PFSK-1 (cell line): ENCODE data around the gene MINDY4.

Experiments used
- FOXP2 ChIP-seq: optimal IDR thresholded peaks from 2 replicates; pipeline ENCODE3; 2011; ENCODE audit warnings: borderline replicate concordance, control low read depth, inconsistent platforms; ENCODE audit not compliant: insufficient read depth; ENCODE audit errors: extremely low read length, extremely low read depth
- POLR2AphosphoS5 ChIP-seq: IDR thresholded peaks from 2 replicates; pipeline ENCODE4 v1.6.1; 2012; ENCODE audit warnings: low read depth, mild to moderate bottlenecking, control low read depth, low read length, moderate library complexity
- SIN3A ChIP-seq: IDR thresholded peaks from 2 replicates; pipeline ENCODE4 v1.6.1; 2012; ENCODE audit warnings: mild to moderate bottlenecking, low read length, moderate library complexity, borderline replicate concordance; ENCODE audit not compliant: insufficient read depth
- TAF1 ChIP-seq: IDR thresholded peaks from 2 replicates; pipeline ENCODE4 v1.6.1; 2012; ENCODE audit warnings: low read length, control low read depth, borderline replicate concordance; ENCODE audit not compliant: insufficient read depth
- TF ChIP-seq, protein P1 (sequence below), 2 experiments: IDR thresholded peaks; 2 replicates each; pipeline versions ENCODE4 v1.6.1 to v1.8.0; 2011 to 2012; ENCODE audit warnings: low read depth in 2 of 2, low read length in 2 of 2, control low read depth in 1 of 2, inconsistent platforms in 1 of 2, mild to moderate bottlenecking in 1 of 2, moderate library complexity in 1 of 2; ENCODE audit not compliant: insufficient read depth in 1 of 2

Gene MINDY4

DNA sequence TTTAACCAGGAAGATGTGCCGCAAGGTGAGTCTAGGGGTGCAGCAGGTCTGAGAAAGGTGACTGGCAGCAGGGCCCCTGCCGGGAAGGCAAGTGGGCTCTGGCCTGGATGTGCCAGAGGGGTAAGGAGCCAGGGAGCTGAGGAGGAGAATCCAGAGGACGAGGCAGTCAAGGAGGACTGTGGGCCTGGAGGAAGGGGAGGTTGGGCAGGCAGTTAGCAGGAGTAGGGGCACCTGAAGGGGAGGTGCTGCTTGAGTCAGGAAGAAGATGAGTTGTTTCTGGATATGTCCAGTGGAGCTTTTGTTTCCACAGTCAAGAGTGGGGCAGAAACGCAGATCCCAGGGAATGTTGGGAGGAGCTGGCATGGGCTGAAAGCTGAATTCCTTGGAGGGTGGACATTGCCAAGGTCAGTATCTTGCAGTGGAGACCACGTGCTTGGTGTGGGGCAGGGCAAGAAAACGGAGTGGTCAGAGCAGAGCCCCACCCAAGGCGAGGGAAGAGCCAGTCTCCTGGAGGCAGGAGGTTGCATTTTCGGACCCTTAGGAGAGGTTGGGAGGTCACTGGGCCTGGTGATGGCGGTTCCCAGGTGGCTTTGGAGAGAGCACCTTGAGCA is 34.0 kb downstream of the MINDY4 start:
- TF ChIP-seq POLR2AphosphoS5 (no peak), SIN3A (no peak), FOXP2 (no peak), TAF1 (no peak)
- TF ChIP-seq, protein P1, sequence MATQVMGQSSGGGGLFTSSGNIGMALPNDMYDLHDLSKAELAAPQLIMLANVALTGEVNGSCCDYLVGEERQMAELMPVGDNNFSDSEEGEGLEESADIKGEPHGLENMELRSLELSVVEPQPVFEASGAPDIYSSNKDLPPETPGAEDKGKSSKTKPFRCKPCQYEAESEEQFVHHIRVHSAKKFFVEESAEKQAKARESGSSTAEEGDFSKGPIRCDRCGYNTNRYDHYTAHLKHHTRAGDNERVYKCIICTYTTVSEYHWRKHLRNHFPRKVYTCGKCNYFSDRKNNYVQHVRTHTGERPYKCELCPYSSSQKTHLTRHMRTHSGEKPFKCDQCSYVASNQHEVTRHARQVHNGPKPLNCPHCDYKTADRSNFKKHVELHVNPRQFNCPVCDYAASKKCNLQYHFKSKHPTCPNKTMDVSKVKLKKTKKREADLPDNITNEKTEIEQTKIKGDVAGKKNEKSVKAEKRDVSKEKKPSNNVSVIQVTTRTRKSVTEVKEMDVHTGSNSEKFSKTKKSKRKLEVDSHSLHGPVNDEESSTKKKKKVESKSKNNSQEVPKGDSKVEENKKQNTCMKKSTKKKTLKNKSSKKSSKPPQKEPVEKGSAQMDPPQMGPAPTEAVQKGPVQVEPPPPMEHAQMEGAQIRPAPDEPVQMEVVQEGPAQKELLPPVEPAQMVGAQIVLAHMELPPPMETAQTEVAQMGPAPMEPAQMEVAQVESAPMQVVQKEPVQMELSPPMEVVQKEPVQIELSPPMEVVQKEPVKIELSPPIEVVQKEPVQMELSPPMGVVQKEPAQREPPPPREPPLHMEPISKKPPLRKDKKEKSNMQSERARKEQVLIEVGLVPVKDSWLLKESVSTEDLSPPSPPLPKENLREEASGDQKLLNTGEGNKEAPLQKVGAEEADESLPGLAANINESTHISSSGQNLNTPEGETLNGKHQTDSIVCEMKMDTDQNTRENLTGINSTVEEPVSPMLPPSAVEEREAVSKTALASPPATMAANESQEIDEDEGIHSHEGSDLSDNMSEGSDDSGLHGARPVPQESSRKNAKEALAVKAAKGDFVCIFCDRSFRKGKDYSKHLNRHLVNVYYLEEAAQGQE (IDR thresholded peaks at IDR 0.05; ENCODE audit: insufficient read depth in 1 of 2, low read depth in 2 of 2, low read length in 2 of 2) = no peak

DNA sequence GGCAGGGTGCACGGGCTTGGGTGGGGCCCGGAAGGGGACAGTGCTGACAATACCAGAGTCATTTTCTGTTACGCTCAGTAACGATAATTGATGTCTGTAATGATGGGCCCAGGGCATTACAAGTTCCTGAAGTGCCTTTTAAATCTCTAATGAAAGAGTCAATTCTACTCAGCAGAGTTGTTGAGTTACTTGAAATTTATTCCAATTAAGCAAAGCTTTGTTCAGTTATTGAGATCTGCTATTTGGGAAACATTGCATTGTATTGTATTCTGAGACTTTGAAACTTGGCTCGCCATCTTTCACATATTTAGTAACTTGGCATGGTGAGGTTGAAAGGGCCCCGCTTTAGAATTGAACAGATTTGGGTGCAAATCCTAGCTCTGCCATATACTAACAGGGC is 34.7 kb downstream of the MINDY4 start:
- TF ChIP-seq FOXP2 (no peak), POLR2AphosphoS5 (no peak), SIN3A (no peak), TAF1 (no peak)
- TF ChIP-seq, protein P1 (IDR thresholded peaks at IDR 0.05; ENCODE audit: insufficient read depth in 1 of 2, low read depth in 2 of 2, low read length in 2 of 2) = no peak

DNA sequence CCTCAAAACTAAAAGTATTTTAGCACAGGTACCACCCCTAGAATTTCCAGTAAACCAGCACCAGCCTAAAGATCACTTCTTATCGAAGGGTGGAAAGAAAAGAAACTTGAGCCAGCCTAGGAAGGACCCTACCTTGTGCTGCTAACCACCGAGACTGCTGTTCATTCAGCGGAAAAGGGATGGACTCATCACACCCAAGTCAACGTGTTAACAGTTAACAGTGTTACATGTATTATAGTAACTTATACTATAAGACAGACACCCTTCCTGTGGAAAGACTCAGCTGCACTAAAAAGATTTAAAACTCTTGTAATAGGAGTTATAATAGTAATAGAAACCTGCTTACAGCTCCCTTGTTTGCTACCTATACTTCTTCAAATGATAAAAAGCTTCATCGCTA is 39.8 kb downstream of the MINDY4 start:
- TF ChIP-seq FOXP2 (no peak), TAF1 (no peak), POLR2AphosphoS5 (no peak), SIN3A (no peak)
- TF ChIP-seq, protein P1 (IDR thresholded peaks at IDR 0.05; ENCODE audit: insufficient read depth in 1 of 2, low read depth in 2 of 2, low read length in 2 of 2) = no peak

DNA sequence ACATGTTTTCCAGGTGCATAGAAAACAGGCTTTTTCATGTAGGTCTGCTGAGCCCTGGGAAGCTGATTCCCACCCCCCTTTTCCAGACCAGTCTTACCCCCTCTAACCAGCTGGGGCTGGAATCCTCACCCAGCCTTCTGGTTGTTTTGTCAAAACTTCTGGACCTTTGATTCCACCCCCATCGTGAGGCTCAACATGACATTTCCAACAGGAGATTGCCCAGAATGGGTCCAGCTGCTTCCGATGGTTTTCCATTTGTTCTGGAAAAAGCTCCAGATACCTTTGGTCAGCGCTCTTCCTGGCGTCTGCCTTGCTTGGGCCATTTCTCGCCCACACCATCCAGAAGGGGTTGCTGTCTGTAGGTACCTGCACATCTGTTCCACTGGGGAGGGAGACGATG is 41.5 kb downstream of the MINDY4 start:
- no peak for TF ChIP-seq FOXP2
- TF ChIP-seq TAF1 = no peak
- TF ChIP-seq, protein P1 (IDR thresholded peaks at IDR 0.05; ENCODE audit: insufficient read depth in 1 of 2, low read depth in 2 of 2, low read length in 2 of 2) = no peak
- no peak for TF ChIP-seq POLR2AphosphoS5
- TF ChIP-seq SIN3A = no peak

GRCh38 chr7:30813466-30813865 is 42.2 kb downstream of the MINDY4 start:
- no peak for TF ChIP-seq SIN3A
